Trophoblast cell (in vitro differentiated cells and primary cell): ENCODE measurements around the gene ZRANB1.

Source experiments
- DNase-seq, 2 donors: peaks; one replicate each; pipeline ENCODE4 v3.0.0-alpha.2; 2016
- H2AFZ ChIP-seq: 2 replicates; pipeline ENCODE4 v1.6.1; 2013; ENCODE audit warnings: low read length, moderate library complexity, mild to moderate bottlenecking; ENCODE audit not compliant: insufficient read depth, poor library complexity
- H2AK5ac ChIP-seq: 2 replicates; pipeline ENCODE4 v1.6.1; 2013; ENCODE audit warnings: mild to moderate bottlenecking, low read length
- H2BK120ac ChIP-seq: 2 replicates; pipeline ENCODE4 v1.6.1; 2013; ENCODE audit warnings: low read length, mild to moderate bottlenecking, moderate library complexity; ENCODE audit not compliant: insufficient read depth, poor library complexity
- H2BK12ac ChIP-seq: 2 replicates; pipeline ENCODE4 v1.6.1; 2013; ENCODE audit warnings: mild to moderate bottlenecking, low read length, moderate library complexity
- H2BK5ac ChIP-seq: 2 replicates; pipeline ENCODE4 v1.6.1; 2013; ENCODE audit warnings: low read length, low read depth, moderate library complexity, mild to moderate bottlenecking; ENCODE audit not compliant: poor library complexity
- H3K14ac ChIP-seq: 2 replicates; pipeline ENCODE4 v1.6.1; 2013; ENCODE audit warnings: mild to moderate bottlenecking, low read length
- H3K18ac ChIP-seq: 2 replicates; pipeline ENCODE4 v1.6.1; 2013; ENCODE audit warnings: mild to moderate bottlenecking, low read length
- H3K23ac ChIP-seq: 2 replicates; pipeline ENCODE4 v1.6.1; 2013; ENCODE audit warnings: low read length
- H3K27ac ChIP-seq: 2 replicates; pipeline ENCODE4 v1.5.1; 2013; ENCODE audit warnings: low read depth, mild to moderate bottlenecking, inconsistent platforms, low read length, moderate library complexity
- H3K27me3 ChIP-seq: 2 replicates; pipeline ENCODE4 v1.6.1; 2013; ENCODE audit warnings: inconsistent platforms, mild to moderate bottlenecking, low read length, moderate library complexity; ENCODE audit not compliant: insufficient read depth
- H3K36me3 ChIP-seq, 2 experiments: 1 replicate in 1 of 2; 2 replicates in 1 of 2; pipeline ENCODE4 v1.6.1; 2013; ENCODE audit warnings: low read length in 2 of 2, mild to moderate bottlenecking in 2 of 2, moderate library complexity in 1 of 2; ENCODE audit not compliant: insufficient read depth in 2 of 2, control insufficient read depth in 1 of 2
- H3K4ac ChIP-seq: 2 replicates; pipeline ENCODE4 v1.6.1; 2013; ENCODE audit warnings: low read depth, mild to moderate bottlenecking, low read length, moderate library complexity
- H3K4me1 ChIP-seq, 2 experiments: 1 replicate in 1 of 2; 2 replicates in 1 of 2; pipeline ENCODE4 v1.6.1; 2013; ENCODE audit warnings: low read length in 2 of 2, mild to moderate bottlenecking in 2 of 2, moderate library complexity in 1 of 2; ENCODE audit not compliant: insufficient read depth in 2 of 2, control insufficient read depth in 1 of 2
- H3K4me2 ChIP-seq: 2 replicates; pipeline ENCODE4 v1.6.1; 2013; ENCODE audit warnings: inconsistent platforms, mild to moderate bottlenecking, low read length, moderate library complexity
- H3K4me3 ChIP-seq: 2 replicates; pipeline ENCODE4 v1.5.1; 2013; ENCODE audit warnings: mild to moderate bottlenecking, low read depth, low read length, inconsistent platforms
- H3K79me1 ChIP-seq: one replicate; pipeline ENCODE4 v1.6.1; 2013; ENCODE audit warnings: low read length
- H3K79me2 ChIP-seq: 2 replicates; pipeline ENCODE4 v1.6.1; 2013; ENCODE audit warnings: low read length, mild to moderate bottlenecking; ENCODE audit not compliant: control insufficient read depth, insufficient read depth, poor library complexity
- H3K9ac ChIP-seq: 2 replicates; pipeline ENCODE4 v1.6.1; 2013; ENCODE audit warnings: mild to moderate bottlenecking, low read length
- H3K9me3 ChIP-seq: 2 replicates; pipeline ENCODE4 v1.6.1; 2013; ENCODE audit warnings: low read depth, mild to moderate bottlenecking, control low read depth, inconsistent platforms, low read length; ENCODE audit not compliant: insufficient read depth
- H4K12ac ChIP-seq: 2 replicates; pipeline ENCODE4 v1.6.1; 2013; ENCODE audit warnings: low read depth, mild to moderate bottlenecking, low read length, moderate library complexity
- H4K8ac ChIP-seq: 2 replicates; pipeline ENCODE4 v1.6.1; 2013; ENCODE audit warnings: low read depth, mild to moderate bottlenecking, low read length, moderate library complexity
- H4K91ac ChIP-seq: one replicate; pipeline ENCODE4 v1.6.1; 2013; ENCODE audit warnings: low read depth, mild to moderate bottlenecking, low read length, moderate library complexity
- WGBS: extraction: QIAGEN DNeasy Blood & Tissue Kit; methylation state at CpG from one replicate; pipeline ENCODE4 v1.1.7; 2013; ENCODE audit warnings: missing lambda C conversion rate; ENCODE audit not compliant: insufficient read length, insufficient coverage; ENCODE audit errors: extremely low coverage; 5-methylcytosine and 5-hydroxymethylcytosine counted together

The ZRANB1 gene

DNA sequence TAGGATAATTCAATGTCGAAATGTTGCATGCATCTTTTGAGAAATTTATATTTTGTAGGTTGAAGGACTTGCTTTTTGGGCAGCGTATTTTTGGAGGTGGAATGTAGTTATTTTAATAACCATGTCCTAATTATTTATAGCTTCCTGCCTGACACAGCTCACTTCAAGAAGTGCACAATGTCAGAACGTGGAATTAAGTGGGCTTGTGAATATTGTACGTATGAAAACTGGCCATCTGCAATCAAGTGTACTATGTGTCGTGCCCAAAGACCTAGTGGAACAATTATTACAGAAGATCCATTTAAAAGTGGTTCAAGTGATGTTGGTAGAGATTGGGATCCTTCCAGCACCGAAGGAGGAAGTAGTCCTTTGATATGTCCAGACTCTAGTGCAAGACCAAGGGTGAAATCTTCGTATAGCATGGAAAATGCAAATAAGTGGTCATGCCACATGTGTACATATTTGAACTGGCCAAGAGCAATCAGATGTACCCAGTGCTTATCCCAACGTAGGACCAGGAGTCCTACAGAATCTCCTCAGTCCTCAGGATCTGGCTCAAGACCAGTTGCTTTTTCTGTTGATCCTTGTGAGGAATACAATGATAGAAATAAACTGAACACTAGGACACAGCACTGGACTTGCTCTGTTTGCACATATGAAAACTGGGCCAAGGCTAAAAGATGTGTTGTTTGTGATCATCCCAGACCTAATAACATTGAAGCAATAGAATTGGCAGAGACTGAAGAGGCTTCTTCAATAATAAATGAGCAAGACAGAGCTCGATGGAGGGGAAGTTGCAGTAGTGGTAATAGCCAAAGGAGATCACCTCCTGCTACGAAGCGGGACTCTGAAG, 620 bp downstream of the ZRANB1 start:
- no peak overlapping the region for H2BK5ac ChIP-seq

GRCh38 chr10:124943301-124944092, 1.6 kb downstream of the ZRANB1 start:
- H2BK5ac ChIP-seq, result no peak overlapping the region
- H3K4me2 ChIP-seq, result no peak overlapping the region
- no CpG with 5 or more reads among the region's 9 CpGs for WGBS
- no peaks in the 10 kb centered on the region for H3K27me3 ChIP-seq
- no peak overlapping the region for H2BK12ac ChIP-seq
- DNase-seq, result no peak
- no peak overlapping the region for H3K9ac ChIP-seq
- H3K79me1 ChIP-seq, result no peaks in the 10 kb centered on the region
- peaks cover 5 to 10% of the 10 kb centered on the region in 2 experiments for H3K36me3 ChIP-seq
- no peak overlapping the region for H3K23ac ChIP-seq
- H3K4me1 ChIP-seq, result no peaks in the 10 kb centered on the region
- H3K9me3 ChIP-seq, result no peaks in the 10 kb centered on the region
- no peak overlapping the region for H2BK120ac ChIP-seq
- H3K27ac ChIP-seq, result no peak overlapping the region
- no peak overlapping the region for H3K18ac ChIP-seq
- no peak overlapping the region for H3K4ac ChIP-seq
- no peak overlapping the region for H4K12ac ChIP-seq
- no peak overlapping the region for H3K14ac ChIP-seq
- no peak overlapping the region for H3K4me3 ChIP-seq
- H4K91ac ChIP-seq, result no peak overlapping the region
- peaks cover 4% of the 10 kb centered on the region for H3K79me2 ChIP-seq
- H2AFZ ChIP-seq, result no peak overlapping the region
- no peak overlapping the region for H2AK5ac ChIP-seq
- no peak overlapping the region for H4K8ac ChIP-seq

More for the DNA sequence above, 620 bp downstream of the ZRANB1 start:
- peaks cover 4% of the 10 kb centered on the region for H3K79me2 ChIP-seq
- no peaks in the 10 kb centered on the region for H3K27me3 ChIP-seq
- no peak overlapping the region for H4K91ac ChIP-seq
- H3K36me3 ChIP-seq, result peaks cover 5 to 10% of the 10 kb centered on the region in 2 experiments
- H4K12ac ChIP-seq, result no peak overlapping the region
- H3K4me3 ChIP-seq, result no peak overlapping the region
- no peaks in the 10 kb centered on the region for H3K79me1 ChIP-seq
- no peak overlapping the region for H2BK12ac ChIP-seq
- H3K9ac ChIP-seq, result no peak overlapping the region
- DNase-seq, result no peak
- H3K4me1 ChIP-seq, result no peaks in the 10 kb centered on the region
- H2BK120ac ChIP-seq, result no peak overlapping the region
- WGBS, result 100% methylated on average over 1 of the region's 11 CpGs
- H3K4ac ChIP-seq, result no peak overlapping the region
- no peak overlapping the region for H3K27ac ChIP-seq
- H4K8ac ChIP-seq, result no peak overlapping the region
- no peak overlapping the region for H2AFZ ChIP-seq
- H3K14ac ChIP-seq, result no peak overlapping the region
- no peak overlapping the region for H3K23ac ChIP-seq
- no peak overlapping the region for H3K18ac ChIP-seq
- H2AK5ac ChIP-seq, result no peak overlapping the region
- H3K9me3 ChIP-seq, result no peaks in the 10 kb centered on the region
- H3K4me2 ChIP-seq, result no peak overlapping the region

- no peaks in the 10 kb centered on the region for H3K27me3 ChIP-seq
- H2BK120ac ChIP-seq, result no peak overlapping the region
- no peak overlapping the region for H2AFZ ChIP-seq
- no peak overlapping the region for H3K14ac ChIP-seq
- H4K8ac ChIP-seq, result no peak overlapping the region
- no peak overlapping the region for H3K9ac ChIP-seq
- H2AK5ac ChIP-seq, result no peak overlapping the region
- no peak overlapping the region for H4K91ac ChIP-seq
- H3K79me1 ChIP-seq, result no peaks in the 10 kb centered on the region
- peaks cover 4% of the 10 kb centered on the region for H3K79me2 ChIP-seq
- H2BK5ac ChIP-seq, result no peak overlapping the region
- no peak overlapping the region for H3K23ac ChIP-seq
- no peak overlapping the region for H3K18ac ChIP-seq
- H4K12ac ChIP-seq, result no peak overlapping the region
- H3K4me3 ChIP-seq, result no peak overlapping the region
- peaks cover 7 to 10% of the 10 kb centered on the region in 2 experiments for H3K36me3 ChIP-seq
- WGBS, result no CpG with 5 or more reads among the region's 2 CpGs
- H3K27ac ChIP-seq, result no peak overlapping the region
- H3K9me3 ChIP-seq, result no peaks in the 10 kb centered on the region
- no peak overlapping the region for H3K4ac ChIP-seq
- DNase-seq, result peak; percentile 14 to 72
- H3K4me1 ChIP-seq, result no peaks in the 10 kb centered on the region
- H3K4me2 ChIP-seq, result no peak overlapping the region
- H2BK12ac ChIP-seq, result no peak overlapping the region
Measured at GRCh38 chr10:124944982-124945381, 3.1 kb downstream of the ZRANB1 start.

GRCh38 chr10:124946945-124947344, 5.0 kb downstream of the ZRANB1 start:
- Histone ChIP-seq H3K36me3 (peaks cover 10% of the 10 kb centered on the region in 2 experiments), H3K4ac (peak overlapping the region; percentile 47), H3K27ac (no peak overlapping the region), H2BK120ac (no peak overlapping the region), H2BK5ac (no peak overlapping the region), H4K91ac (no peak overlapping the region), H3K4me2 (no peak overlapping the region), H2AK5ac (no peak overlapping the region), H3K9me3 (no peaks in the 10 kb centered on the region), H3K18ac (no peak overlapping the region), H3K4me3 (no peak overlapping the region), H3K27me3 (no peaks in the 10 kb centered on the region), H3K4me1 (peaks cover under 1% of the 10 kb centered on the region in 2 experiments), H3K79me2 (peaks cover 4% of the 10 kb centered on the region), H3K23ac (no peak overlapping the region), H4K12ac (no peak overlapping the region), H3K79me1 (no peaks in the 10 kb centered on the region), H3K14ac (no peak overlapping the region), H2BK12ac (no peak overlapping the region), H3K9ac (no peak overlapping the region), H2AFZ (no peak overlapping the region), H4K8ac (no peak overlapping the region)
- no peak for DNase-seq
- no CpG with 5 or more reads among the region's 2 CpGs for WGBS
